Rectal smooth muscle tissue (tissue), 1 donor: ENCODE measurements around the gene PPP6R1.

Experiments used
- H3K27ac ChIP-seq: one replicate; pipeline ENCODE4 v1.7.0; 2013; ENCODE audit warnings: low read depth, low read length, inconsistent platforms
- H3K27me3 ChIP-seq: one replicate; pipeline ENCODE4 v1.7.0; 2013; ENCODE audit warnings: low read length; ENCODE audit not compliant: control insufficient read depth, insufficient read depth
- H3K36me3 ChIP-seq: one replicate; pipeline ENCODE4 v1.7.0; 2013; ENCODE audit warnings: low read length; ENCODE audit not compliant: control insufficient read depth, insufficient read depth
- H3K4me1 ChIP-seq: one replicate; pipeline ENCODE4 v1.7.0; 2013; ENCODE audit warnings: low read length; ENCODE audit not compliant: control insufficient read depth, insufficient read depth
- H3K4me3 ChIP-seq: one replicate; pipeline ENCODE4 v1.7.0; 2013; ENCODE audit warnings: low read length
- H3K9ac ChIP-seq: one replicate; pipeline ENCODE4 v1.7.0; 2013; ENCODE audit warnings: low read length

PPP6R1 gene

GRCh38 chr19:55242517-55242916 lies 16.3 kb downstream of the PPP6R1 start:
- no peak overlapping the region for H3K27ac ChIP-seq

GRCh38 chr19:55241935-55242464 lies 16.8 kb downstream of the PPP6R1 start:
- no peak overlapping the region for H3K4me3 ChIP-seq
- peaks cover 75% of the 10 kb centered on the region for H3K36me3 ChIP-seq
- H3K27ac ChIP-seq = no peak overlapping the region
- H3K4me1 ChIP-seq = no peaks in the 10 kb centered on the region
- H3K27me3 ChIP-seq = no peaks in the 10 kb centered on the region
- no peak overlapping the region for H3K9ac ChIP-seq

More at GRCh38 chr19:55242517-55242916, 16.3 kb downstream of the PPP6R1 start:
- no peak overlapping the region for H3K9ac ChIP-seq
- no peaks in the 10 kb centered on the region for H3K4me1 ChIP-seq
- H3K36me3 ChIP-seq = peaks cover 71% of the 10 kb centered on the region
- H3K4me3 ChIP-seq = no peak overlapping the region
- H3K27me3 ChIP-seq = no peaks in the 10 kb centered on the region

GRCh38 chr19:55241143-55241934 lies 17.5 kb downstream of the PPP6R1 start:
- Histone ChIP-seq H3K4me3 (no peak overlapping the region), H3K4me1 (no peaks in the 10 kb centered on the region), H3K27me3 (no peaks in the 10 kb centered on the region), H3K27ac (no peak overlapping the region), H3K9ac (no peak overlapping the region), H3K36me3 (peaks cover 76% of the 10 kb centered on the region)

DNA sequence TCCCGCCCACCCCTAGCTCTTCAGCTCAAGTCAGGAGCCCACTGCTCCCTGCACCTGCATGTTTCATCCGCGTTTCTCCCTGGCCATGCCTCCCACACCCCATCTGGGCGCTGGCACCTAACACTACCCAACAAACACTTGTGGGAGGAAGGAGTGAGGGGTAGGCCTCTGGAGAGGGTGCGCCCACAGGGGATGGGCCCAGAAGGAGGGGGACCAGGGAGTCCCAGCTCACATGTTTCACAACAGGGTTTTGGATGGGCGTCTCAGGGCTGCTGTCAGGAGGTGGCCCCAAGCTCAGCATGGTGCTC lies 18.1 kb downstream of the PPP6R1 start:
- Histone ChIP-seq H3K9ac (no peak overlapping the region), H3K27ac (no peak overlapping the region), H3K4me3 (no peak overlapping the region), H3K4me1 (no peaks in the 10 kb centered on the region), H3K27me3 (no peaks in the 10 kb centered on the region), H3K36me3 (peaks cover 77% of the 10 kb centered on the region)

DNA sequence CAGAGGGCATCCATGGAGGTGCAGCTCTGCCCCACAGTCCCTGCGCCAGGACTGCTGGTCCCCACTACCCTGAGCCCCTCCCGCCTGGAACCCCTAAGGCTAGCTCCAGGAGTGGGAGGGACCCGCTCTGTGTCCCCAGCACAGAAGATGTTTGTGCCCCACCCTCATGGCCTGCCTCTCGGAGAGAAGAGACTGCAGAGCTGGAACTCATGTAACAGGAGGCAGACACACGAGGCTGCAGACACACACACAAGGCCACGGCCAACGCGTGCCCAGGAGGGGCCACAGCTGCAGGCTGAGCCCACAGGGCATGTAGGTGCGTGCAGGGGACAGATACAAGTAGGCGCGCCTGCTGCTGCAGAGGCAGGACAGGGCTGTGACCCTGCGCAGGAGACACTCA lies 19.8 kb downstream of the PPP6R1 start:
- no peak overlapping the region for H3K9ac ChIP-seq
- H3K36me3 ChIP-seq = peaks cover 72% of the 10 kb centered on the region
- no peak overlapping the region for H3K27ac ChIP-seq
- no peaks in the 10 kb centered on the region for H3K4me1 ChIP-seq
- no peak overlapping the region for H3K4me3 ChIP-seq
- no peaks in the 10 kb centered on the region for H3K27me3 ChIP-seq

DNA sequence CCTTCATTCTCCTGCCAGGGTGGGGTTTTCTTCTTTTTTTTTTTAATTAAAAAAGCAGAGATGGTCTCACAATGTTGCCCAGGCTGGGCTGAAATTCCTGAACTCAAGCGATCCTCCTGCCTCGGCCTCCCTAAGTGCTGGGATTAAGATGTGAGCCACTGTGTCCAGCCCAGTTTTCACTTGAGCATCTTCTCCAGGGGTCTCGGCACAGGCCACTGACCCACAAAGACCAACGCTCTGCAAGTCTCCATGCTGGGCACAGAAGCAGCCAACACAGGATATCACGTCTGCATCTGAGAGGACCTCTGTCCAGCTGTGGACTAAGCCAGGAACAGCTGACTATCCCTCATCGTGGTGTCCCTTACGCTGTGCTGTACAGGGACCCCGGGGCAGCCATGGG lies 20.8 kb downstream of the PPP6R1 start:
- Histone ChIP-seq H3K27ac (no peak overlapping the region), H3K4me3 (no peak overlapping the region), H3K27me3 (no peaks in the 10 kb centered on the region), H3K9ac (no peak overlapping the region), H3K4me1 (no peaks in the 10 kb centered on the region), H3K36me3 (peaks cover 64% of the 10 kb centered on the region)

DNA sequence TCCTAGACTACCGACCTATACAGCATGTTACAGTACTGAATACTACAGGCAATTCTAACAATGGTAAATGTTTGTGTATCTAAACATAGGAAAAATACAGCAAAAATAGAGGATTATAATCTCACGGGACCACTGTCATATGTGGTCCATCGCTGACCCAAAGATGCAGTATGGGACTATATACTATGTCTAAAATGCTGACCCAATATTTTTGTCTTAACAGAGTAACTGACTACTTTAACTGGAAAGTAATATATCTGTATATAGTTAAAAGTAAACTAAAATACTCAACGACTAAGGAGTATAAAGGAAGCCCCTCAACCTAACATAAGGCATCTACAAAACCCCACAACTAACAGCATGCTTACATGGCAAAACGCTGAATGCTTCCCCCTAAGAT lies 25.8 kb downstream of the PPP6R1 start:
- H3K4me3 ChIP-seq = no peak overlapping the region
- no peak overlapping the region for H3K27ac ChIP-seq
- no peaks in the 10 kb centered on the region for H3K27me3 ChIP-seq
- peaks cover 46% of the 10 kb centered on the region for H3K36me3 ChIP-seq
- peaks cover 3% of the 10 kb centered on the region for H3K4me1 ChIP-seq
- no peak overlapping the region for H3K9ac ChIP-seq

- Histone ChIP-seq H3K27me3 (no peaks in the 10 kb centered on the region), H3K27ac (no peak overlapping the region), H3K9ac (no peak overlapping the region), H3K4me1 (peaks cover 5% of the 10 kb centered on the region), H3K36me3 (peaks cover 42% of the 10 kb centered on the region), H3K4me3 (no peak overlapping the region)
These were observed 26.6 kb downstream of the PPP6R1 start for GRCh38 chr19:55232286-55232602.

GRCh38 chr19:55231391-55232285 lies 27.2 kb downstream of the PPP6R1 start:
- H3K36me3 ChIP-seq = peaks cover 38% of the 10 kb centered on the region
- H3K27me3 ChIP-seq = no peaks in the 10 kb centered on the region
- no peak overlapping the region for H3K27ac ChIP-seq
- peaks cover 5% of the 10 kb centered on the region for H3K4me1 ChIP-seq
- H3K9ac ChIP-seq = no peak overlapping the region
- H3K4me3 ChIP-seq = no peak overlapping the region

GRCh38 chr19:55230780-55231179 lies 28.0 kb downstream of the PPP6R1 start:
- no peak overlapping the region for H3K27ac ChIP-seq
- H3K4me1 ChIP-seq = peaks cover 5% of the 10 kb centered on the region
- H3K36me3 ChIP-seq = peaks cover 33% of the 10 kb centered on the region
- no peaks in the 10 kb centered on the region for H3K27me3 ChIP-seq
- no peak overlapping the region for H3K9ac ChIP-seq
- no peak overlapping the region for H3K4me3 ChIP-seq

GRCh38 chr19:55230329-55230728 lies 28.5 kb downstream of the PPP6R1 start:
- Histone ChIP-seq H3K9ac (no peak overlapping the region), H3K4me1 (peaks cover 5% of the 10 kb centered on the region), H3K36me3 (peaks cover 33% of the 10 kb centered on the region), H3K27me3 (no peaks in the 10 kb centered on the region), H3K27ac (no peak overlapping the region), H3K4me3 (no peak overlapping the region)

DNA sequence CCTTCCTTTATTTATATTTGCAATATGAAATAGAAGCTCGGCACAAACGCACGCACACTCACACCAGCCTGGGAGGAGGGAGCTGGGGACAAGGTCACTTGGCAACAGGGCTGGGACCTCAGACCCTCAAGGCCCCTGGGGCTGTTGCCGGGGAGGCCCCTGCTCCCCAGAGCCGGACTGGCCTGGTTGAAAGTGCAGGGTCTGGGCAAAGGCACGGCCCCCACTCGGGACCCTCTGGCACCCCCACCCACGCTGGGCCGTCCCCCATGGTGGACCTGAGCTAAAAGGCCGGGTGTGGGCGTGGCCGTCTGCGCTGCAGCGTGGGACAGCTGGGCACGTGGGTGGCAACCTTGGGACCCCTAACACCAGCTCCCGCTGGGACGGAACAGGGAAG lies 29.0 kb downstream of the PPP6R1 start:
- Histone ChIP-seq H3K27me3 (no peaks in the 10 kb centered on the region), H3K27ac (no peak overlapping the region), H3K4me1 (peaks cover 5% of the 10 kb centered on the region), H3K36me3 (peaks cover 31% of the 10 kb centered on the region), H3K4me3 (no peak overlapping the region), H3K9ac (no peak overlapping the region)
